Nephron progenitor cell (in vitro differentiated cells): Measurements from ENCODE around the gene ROR1.

Experiments used
- DNase-seq: peaks from one replicate; pipeline ENCODE4 v3.0.0; 2021
- H3K27ac Mint-ChIP-seq: 2 replicates; pipeline ENCODE4 v1.8.0; 2021; ENCODE audit warnings: mild to moderate bottlenecking, moderate library complexity, mixed read lengths
- H3K27me3 Mint-ChIP-seq: 2 replicates; pipeline ENCODE4 v1.8.0; 2021; ENCODE audit warnings: mild to moderate bottlenecking, low read depth, mixed read lengths; ENCODE audit not compliant: poor library complexity
- H3K36me3 Mint-ChIP-seq: 2 replicates; pipeline ENCODE4 v1.8.0; 2021; ENCODE audit warnings: low read depth, mixed read lengths
- H3K4me1 Mint-ChIP-seq: 2 replicates; pipeline ENCODE4 v1.8.0; 2021; ENCODE audit warnings: mixed read lengths
- H3K4me3 Mint-ChIP-seq: 2 replicates; pipeline ENCODE4 v1.8.0; 2021; ENCODE audit warnings: mild to moderate bottlenecking, moderate library complexity, mixed read lengths
- H3K9me3 Mint-ChIP-seq: 2 replicates; pipeline ENCODE4 v1.8.0; 2021; ENCODE audit warnings: mild to moderate bottlenecking, moderate library complexity, mixed read lengths
- CTCF ChIP-seq: fragments of 200-600 bp; sonication (generic); IDR thresholded peaks from 2 replicates; pipeline ENCODE4 v1.5.0; 2021; ENCODE audit warnings: antibody characterized with exemption

ROR1 gene

GRCh38 chr1:64195081-64195395 lies 421.2 kb downstream of the ROR1 start:
- H3K36me3 Mint-ChIP-seq, result no peaks in the 10 kb centered on the region
- H3K4me3 Mint-ChIP-seq, result no peak overlapping the region
- peaks cover 19% of the 10 kb centered on the region for H3K9me3 Mint-ChIP-seq
- no peaks in the 10 kb centered on the region for H3K27me3 Mint-ChIP-seq
- no peak for TF ChIP-seq CTCF
- peaks cover 18% of the 10 kb centered on the region for H3K4me1 Mint-ChIP-seq
- no peak for DNase-seq
- no peak overlapping the region for H3K27ac Mint-ChIP-seq

- Mint-ChIP-seq H3K36me3 (no peaks in the 10 kb centered on the region), H3K27me3 (no peaks in the 10 kb centered on the region), H3K9me3 (peaks cover 22% of the 10 kb centered on the region), H3K4me1 (peaks cover 18% of the 10 kb centered on the region), H3K27ac (peak overlapping the region; percentile 24), H3K4me3 (no peak overlapping the region)
- TF ChIP-seq CTCF, result no peak
- DNase-seq, result peak; percentile 21
These were observed 422.5 kb downstream of the ROR1 start for GRCh38 chr1:64196074-64196870.

DNA sequence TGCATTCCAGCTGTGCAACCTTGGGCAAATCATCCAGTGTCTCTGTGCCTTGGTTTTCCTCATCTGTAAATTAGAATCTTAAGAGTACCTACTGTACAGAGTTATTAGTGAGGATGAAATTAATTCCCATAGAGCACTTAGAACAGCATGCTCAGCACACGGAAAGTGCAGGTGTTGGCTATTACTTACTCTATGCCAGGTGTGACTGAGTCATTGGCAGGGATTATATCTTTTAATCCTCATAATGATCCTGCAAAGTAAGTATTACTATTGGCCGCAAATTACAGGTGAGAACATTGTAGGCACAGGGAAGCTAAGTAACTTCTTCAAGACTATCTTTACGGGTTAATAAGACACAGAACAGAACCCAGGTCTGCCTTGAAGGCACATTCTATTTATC lies 423.3 kb downstream of the ROR1 start:
- Mint-ChIP-seq H3K9me3 (peaks cover 22% of the 10 kb centered on the region), H3K4me3 (no peak overlapping the region), H3K27ac (no peak overlapping the region), H3K36me3 (no peaks in the 10 kb centered on the region), H3K4me1 (peaks cover 18% of the 10 kb centered on the region), H3K27me3 (no peaks in the 10 kb centered on the region)
- DNase-seq, result no peak
- TF ChIP-seq CTCF, result no peak

DNA sequence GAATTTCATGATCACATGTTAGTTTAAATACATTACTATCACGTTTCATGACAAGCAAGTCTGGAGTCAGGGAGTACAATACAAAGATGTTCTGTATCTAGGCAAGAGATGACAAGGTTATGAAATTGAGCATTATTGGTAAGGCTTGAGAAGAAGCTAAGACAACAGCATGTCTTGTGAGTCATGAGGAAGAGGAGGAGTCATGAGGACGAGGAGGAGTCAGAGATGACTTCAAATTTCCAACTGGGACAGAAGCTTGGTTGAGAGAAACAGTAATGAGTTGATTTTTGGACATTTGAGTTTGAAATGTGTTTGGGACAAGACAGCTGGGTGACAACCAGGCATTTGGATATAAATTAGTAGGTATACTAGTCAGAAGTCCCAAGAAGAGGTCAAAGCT lies 425.3 kb downstream of the ROR1 start:
- Mint-ChIP-seq H3K4me3 (no peak overlapping the region), H3K9me3 (peaks cover 17% of the 10 kb centered on the region), H3K27me3 (peaks cover 6% of the 10 kb centered on the region), H3K4me1 (peaks cover 18% of the 10 kb centered on the region), H3K36me3 (peaks cover 6% of the 10 kb centered on the region), H3K27ac (no peak overlapping the region)
- DNase-seq, result no peak
- no peak for TF ChIP-seq CTCF

GRCh38 chr1:64200064-64200463 lies 426.2 kb downstream of the ROR1 start:
- no peak overlapping the region for H3K4me3 Mint-ChIP-seq
- DNase-seq, result no peak
- H3K27me3 Mint-ChIP-seq, result peaks cover 6% of the 10 kb centered on the region
- peaks cover 14% of the 10 kb centered on the region for H3K4me1 Mint-ChIP-seq
- H3K27ac Mint-ChIP-seq, result no peak overlapping the region
- H3K9me3 Mint-ChIP-seq, result peaks cover 17% of the 10 kb centered on the region
- peaks cover 6% of the 10 kb centered on the region for H3K36me3 Mint-ChIP-seq
- TF ChIP-seq CTCF, result no peak

DNA sequence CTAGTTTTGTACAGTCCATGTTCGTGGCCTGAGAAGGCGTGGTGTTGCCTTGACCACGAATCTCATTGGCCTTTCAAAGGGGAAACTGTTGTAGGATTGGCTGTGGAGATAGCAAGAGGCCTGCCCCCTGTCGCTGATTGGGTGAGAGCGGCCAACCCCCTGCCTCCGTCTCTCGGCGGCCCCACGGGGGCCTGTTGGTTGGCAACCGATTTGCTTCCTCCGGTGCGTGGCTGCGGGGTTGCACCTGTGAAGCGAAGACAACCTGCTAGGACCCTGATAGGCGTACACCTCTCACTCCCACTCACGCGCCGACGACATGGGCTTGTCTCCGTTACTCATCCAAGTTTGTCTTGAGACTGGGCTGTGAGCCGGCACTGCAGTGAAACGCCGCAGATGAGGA lies 429.6 kb downstream of the ROR1 start, which contains the start of gene UBE2U:
Gene UBE2U (plus strand): TSS at position 204 of the 400 bp plus-strand sequence. CDS start 428 bp downstream, outside the sequence.
- TF ChIP-seq CTCF, result no peak
- H3K27ac Mint-ChIP-seq, result no peak within 1 kb of the TSS
- DNase-seq, result no peak

More for the DNA sequence above, 429.6 kb downstream of the ROR1 start, which contains the start of gene UBE2U:
- H3K4me1 Mint-ChIP-seq, result no peaks in the 10 kb centered on the region
- peaks cover 17% of the 10 kb centered on the region for H3K9me3 Mint-ChIP-seq
- peaks cover 6% of the 10 kb centered on the region for H3K36me3 Mint-ChIP-seq
- H3K4me3 Mint-ChIP-seq, result no peak within 1 kb of the TSS
- H3K27me3 Mint-ChIP-seq, result peaks cover 6% of the 10 kb centered on the region
